ENCODE data around the gene LDLRAD4.
A peak's percentile ranks its signal among the peaks of the same experiment; 100 is the strongest.

The LDLRAD4 gene

GRCh38 chr18:13218368-13218991 is at the start of gene LDLRAD4:
Gene LDLRAD4, plus strand, starts transcription at chr18:13218760.
- peak; percentile 65 for DNase-seq (ENCODE audit: low spot score)

GRCh38 chr18:13173578-13174145 is 44.9 kb upstream of the LDLRAD4 start:
- DNase-seq (ENCODE audit: low spot score) = no peak

GRCh38 chr18:13175266-13175665 is 43.3 kb upstream of the LDLRAD4 start:
- DNase-seq (ENCODE audit: low spot score) = no peak

- DNase-seq (ENCODE audit: low spot score) = no peak
These were observed 42.8 kb upstream of the LDLRAD4 start for GRCh38 chr18:13175754-13176210.

- DNase-seq (ENCODE audit: low spot score) = no peak
These were observed 41.7 kb upstream of the LDLRAD4 start for GRCh38 chr18:13176847-13177246.

GRCh38 chr18:13178197-13178596 is 40.4 kb upstream of the LDLRAD4 start:
- DNase-seq (ENCODE audit: low spot score) = no peak

- DNase-seq (ENCODE audit: low spot score) = no peak
These were observed 39.6 kb upstream of the LDLRAD4 start for GRCh38 chr18:13178976-13179375.

GRCh38 chr18:13179566-13180113 is 38.9 kb upstream of the LDLRAD4 start:
- DNase-seq (ENCODE audit: low spot score) = no peak

GRCh38 chr18:13180614-13181375 is 37.8 kb upstream of the LDLRAD4 start:
- no peak for DNase-seq (ENCODE audit: low spot score)

- DNase-seq (ENCODE audit: low spot score) = no peak
These were observed 36.8 kb upstream of the LDLRAD4 start for GRCh38 chr18:13181765-13182164.

GRCh38 chr18:13183359-13183758 is 35.2 kb upstream of the LDLRAD4 start:
- no peak for DNase-seq (ENCODE audit: low spot score)

GRCh38 chr18:13183790-13184189 is 34.8 kb upstream of the LDLRAD4 start:
- DNase-seq (ENCODE audit: low spot score) = no peak

GRCh38 chr18:13184396-13184795 is 34.2 kb upstream of the LDLRAD4 start:
- no peak for DNase-seq (ENCODE audit: low spot score)

GRCh38 chr18:13185675-13186198 is 32.8 kb upstream of the LDLRAD4 start:
- no peak for DNase-seq (ENCODE audit: low spot score)

GRCh38 chr18:13186687-13187086 is 31.9 kb upstream of the LDLRAD4 start:
- DNase-seq (ENCODE audit: low spot score) = no peak

GRCh38 chr18:13187498-13187897 is 31.1 kb upstream of the LDLRAD4 start:
- DNase-seq (ENCODE audit: low spot score) = no peak

GRCh38 chr18:13191031-13191430 is 27.5 kb upstream of the LDLRAD4 start:
- DNase-seq (ENCODE audit: low spot score) = no peak

GRCh38 chr18:13191779-13192178 is 26.8 kb upstream of the LDLRAD4 start:
- no peak for DNase-seq (ENCODE audit: low spot score)

GRCh38 chr18:13192970-13193369 is 25.6 kb upstream of the LDLRAD4 start:
- DNase-seq (ENCODE audit: low spot score) = no peak

- no peak for DNase-seq (ENCODE audit: low spot score)
These were observed 24.3 kb upstream of the LDLRAD4 start for GRCh38 chr18:13194239-13194638.

GRCh38 chr18:13198701-13199100 is 19.9 kb upstream of the LDLRAD4 start:
- no peak for DNase-seq (ENCODE audit: low spot score)

GRCh38 chr18:13199169-13199568 is 19.4 kb upstream of the LDLRAD4 start:
- DNase-seq (ENCODE audit: low spot score) = no peak

GRCh38 chr18:13201292-13201691 is 17.3 kb upstream of the LDLRAD4 start:
- DNase-seq (ENCODE audit: low spot score) = no peak

Measured in globus pallidus (tissue), 1 donor.